Measurements from ENCODE around the gene ITGA7.

The ITGA7 gene

DNA sequence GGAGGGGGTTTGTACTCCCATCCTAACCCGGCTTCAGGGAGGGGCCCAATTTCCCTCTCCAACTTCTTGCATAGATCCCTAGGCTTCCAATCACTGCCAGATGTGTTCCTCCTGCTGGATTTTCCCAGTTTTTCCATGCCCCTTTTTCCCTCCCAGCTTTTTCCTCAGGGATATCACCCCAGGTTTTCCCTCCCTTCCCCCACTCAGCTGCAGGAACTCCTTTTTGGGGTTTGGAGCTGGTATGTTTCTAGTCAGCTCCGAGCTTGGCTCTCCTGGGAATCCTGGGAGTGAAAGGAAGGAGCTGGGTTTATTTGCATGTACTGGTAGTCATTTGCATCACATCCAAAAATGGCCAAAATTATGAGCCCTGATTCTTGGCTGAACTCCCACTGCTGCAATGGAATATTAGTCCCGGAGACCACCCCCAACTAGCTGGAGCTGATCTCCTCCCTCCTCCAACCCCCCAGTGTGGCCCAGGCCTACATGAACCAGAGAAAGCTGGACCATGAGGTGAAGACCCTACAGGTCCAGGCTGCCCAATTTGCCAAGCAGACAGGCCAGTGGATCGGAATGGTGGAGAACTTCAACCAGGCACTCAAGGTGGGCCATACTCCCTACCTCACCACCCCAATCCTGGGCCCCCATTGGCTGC, 11.0 kb upstream of the ITGA7 start:
- H3K4me3 ChIP-seq (ENCODE audit: low read depth, low read length), result no peak overlapping the region

DNA sequence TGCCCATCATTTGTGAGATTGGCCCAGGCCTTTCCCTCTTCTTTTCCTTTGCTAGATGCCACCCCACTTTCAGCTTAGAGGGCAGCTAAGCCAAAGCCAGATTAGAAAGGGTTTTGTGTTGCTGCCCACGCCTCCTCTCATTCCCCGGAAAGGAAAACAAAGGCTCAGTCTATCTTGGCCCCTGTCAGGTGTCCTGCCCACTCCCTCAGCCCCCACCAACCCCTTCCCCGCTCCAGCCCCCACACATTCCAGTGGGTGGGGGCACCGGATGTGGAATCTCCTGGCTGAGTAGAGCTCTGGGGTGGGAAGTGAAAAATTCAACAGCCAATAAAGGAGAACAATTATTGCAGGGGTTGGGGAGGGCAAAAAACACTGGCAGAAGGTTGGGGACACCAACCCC, 10.3 kb upstream of the ITGA7 start:
- H3K4me3 ChIP-seq (ENCODE audit: low read depth, low read length), result no peak overlapping the region

DNA sequence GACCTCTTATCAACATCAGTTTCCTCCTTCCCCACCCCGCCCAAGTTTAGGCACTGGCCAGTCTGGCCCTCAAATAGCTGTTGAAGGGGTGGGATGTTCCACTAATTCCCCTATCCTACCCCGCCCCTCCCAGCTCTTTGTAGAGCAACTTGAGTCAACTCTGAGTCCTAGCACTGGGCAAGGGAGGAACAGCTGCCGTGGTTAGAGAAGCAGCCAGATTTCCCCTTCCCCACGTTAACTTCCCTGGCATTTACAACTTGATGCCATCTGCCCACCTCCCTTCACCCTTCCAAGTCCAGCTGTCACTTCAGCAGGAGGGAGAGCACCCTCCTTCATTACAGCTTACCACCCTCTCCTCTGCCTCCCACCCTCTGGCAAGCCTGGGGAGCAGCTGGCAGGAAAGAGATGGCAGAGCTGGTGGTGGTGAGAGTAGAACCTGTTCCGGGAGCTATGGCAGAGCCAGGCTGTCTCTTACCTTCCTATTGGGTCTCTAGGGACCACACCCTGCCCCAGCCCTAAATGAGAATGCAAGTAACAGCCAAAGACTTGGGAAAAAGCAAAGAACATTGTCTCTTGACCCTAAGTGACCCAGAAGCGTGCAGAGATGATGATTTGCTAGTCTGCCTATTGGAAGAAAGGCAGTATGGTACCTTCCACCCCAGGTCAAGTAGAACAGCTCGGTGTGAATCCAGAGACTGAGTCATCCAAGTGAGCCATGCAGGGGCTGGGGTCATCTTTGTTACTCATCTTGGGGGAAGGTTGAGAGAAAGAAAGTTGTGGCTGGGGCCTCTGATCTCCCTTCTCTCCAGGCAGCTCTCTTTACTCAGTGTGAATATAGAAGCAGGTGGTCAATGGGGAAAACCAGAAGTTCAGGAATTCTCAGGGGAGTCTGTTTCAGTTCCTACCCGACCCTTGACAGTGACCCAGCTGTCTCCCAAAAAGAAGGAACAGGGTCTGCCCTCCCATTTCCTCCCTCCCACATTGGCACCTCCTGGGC, 9.6 kb upstream of the ITGA7 start:
- peak overlapping the region; percentile 74 for H3K4me3 ChIP-seq (ENCODE audit: low read depth, low read length)

DNA sequence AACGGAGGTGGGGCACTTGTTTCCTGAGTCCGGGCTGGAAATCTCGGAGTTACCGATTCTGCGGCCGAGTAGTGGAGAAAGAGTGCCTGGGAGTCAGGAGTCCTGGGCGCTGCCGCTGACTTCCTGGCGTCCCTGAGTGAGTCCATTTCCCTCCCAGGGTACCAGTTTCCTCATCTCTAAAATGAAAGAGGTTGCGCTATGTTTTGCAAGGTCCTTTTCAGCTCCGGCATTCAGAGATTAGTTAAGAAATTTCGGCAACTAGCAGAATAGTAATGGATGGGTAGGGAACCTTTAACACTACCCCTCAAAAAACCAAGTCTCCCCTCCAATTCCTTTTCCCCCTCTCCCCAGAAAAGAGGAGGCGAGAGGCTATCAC, 8.9 kb upstream of the ITGA7 start:
- peak overlapping the region; percentile 74 for H3K4me3 ChIP-seq (ENCODE audit: low read depth, low read length)

DNA sequence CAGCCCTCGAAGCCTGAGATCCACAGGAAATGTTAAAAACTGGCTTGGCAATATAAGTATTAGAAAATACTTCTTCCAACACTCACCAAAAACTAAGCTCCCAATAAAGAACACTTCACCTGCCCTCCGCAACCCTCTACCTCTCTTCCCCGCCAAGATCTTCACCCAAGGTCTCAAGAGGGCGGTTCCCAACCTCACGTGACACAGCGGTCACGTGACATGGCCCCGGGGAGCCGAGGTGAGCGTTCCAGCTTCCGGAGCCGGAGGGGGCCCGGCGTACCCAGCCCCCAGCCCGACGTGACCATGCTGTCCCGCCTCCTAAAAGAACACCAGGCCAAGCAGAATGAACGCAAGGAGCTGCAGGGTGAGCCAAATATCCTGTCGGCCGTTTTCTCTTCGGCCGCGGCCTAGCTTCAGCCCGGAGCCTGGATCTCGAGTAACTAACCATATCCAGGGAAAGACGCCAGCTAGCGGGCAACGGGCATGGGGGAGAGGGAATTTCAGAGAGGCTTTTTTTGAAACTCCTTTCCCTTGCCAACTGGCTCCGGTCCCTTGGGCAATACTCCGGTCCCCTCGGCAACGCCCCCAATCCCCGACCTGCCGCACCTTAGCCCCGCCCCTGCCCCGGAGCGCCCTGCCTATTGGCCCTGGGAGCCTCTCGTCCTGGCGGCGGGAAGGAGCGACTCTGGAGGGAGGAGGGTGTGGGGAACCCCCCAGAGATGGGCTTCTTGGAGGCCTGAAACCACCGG, 8.3 kb upstream of the ITGA7 start, which contains the start of gene BLOC1S1:
TSS of gene BLOC1S1 (plus strand) at position 214 of the 749 bp plus-strand sequence. CDS start at position 220, 6 bp downstream.
- peak within 1 kb of the TSS; percentile 74 for H3K4me3 ChIP-seq (ENCODE audit: low read depth, low read length)

DNA sequence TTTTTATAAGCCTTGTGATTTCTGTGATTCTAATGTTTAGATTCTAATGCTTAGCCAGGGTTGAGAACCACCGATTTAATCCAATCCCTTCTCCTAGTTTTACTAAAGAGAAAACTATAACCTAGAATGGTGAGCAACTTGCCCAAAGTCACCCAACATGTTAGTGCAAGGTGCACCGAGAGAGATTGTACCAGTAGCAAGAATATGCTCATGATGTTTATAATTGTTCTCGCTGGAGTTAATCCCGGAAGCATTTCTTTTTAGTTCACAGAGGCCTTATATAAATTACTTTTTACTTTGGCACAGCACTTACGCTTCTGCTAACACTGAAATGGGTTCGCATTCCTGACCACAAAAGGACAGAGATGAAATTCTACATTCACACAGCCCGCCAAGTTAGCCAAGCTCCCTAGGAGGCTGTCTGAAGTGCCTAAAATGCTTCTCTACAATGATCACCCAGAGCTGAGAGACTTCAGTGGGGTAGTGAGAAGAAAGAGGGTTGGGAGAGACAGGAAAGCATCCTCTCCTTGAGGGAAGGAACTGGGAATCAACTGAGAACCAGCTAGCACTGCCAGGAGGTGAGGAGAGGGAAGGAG, 7.6 kb upstream of the ITGA7 start:
- peak overlapping the region; percentile 74 for H3K4me3 ChIP-seq (ENCODE audit: low read depth, low read length)

DNA sequence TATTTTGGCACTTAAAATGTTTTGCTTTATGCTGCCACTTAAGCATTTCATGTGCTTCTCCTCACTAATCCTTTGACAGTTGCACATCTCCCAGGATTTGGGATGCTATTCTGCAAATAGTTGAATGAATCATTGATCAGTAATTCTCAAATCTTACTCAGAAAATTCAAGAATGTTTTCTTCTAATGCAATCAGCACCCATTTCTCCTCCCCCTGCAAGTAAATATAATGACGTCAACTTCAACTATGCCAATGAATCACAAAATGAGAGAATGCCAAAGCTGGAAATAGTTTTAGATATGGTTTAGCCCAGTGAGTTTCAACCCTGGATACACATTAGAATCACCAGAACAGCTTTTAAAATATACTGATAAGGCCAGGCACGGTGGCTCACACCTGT, 6.0 kb upstream of the ITGA7 start:
- no peak overlapping the region for H3K4me3 ChIP-seq (ENCODE audit: low read depth, low read length)

DNA sequence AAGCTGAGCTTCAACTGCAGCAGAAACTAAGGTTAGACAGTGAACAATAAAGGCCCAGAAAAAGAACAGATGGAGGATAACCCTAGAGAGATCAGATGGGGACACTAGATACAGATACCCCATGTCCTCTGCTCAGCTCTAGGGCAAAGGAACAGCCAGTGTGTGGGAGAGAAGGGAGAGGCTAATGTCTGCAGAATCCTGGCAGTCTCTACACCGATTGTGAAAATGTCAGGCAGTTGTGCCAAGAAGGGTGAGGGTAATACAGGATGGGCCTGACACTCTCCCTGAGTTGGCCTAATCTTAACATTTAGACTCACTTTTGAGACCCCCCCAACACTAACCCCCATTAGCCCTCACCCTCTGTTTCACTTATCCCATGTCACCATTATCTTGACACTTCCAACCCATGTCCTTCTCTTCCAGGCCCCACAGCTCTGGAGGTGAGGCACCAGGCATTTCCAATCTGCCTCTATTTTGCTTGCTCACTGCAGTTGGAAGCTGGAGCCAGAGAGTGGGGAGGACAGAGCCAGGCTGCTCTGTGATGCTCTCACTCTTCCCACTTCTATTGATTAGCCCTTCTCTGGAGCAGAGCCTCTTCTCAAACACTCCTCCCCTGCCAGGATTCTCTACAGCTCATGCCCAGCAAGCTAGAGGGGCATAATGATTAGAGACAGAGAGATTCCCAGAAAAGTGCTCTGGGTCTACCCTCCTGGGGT, 5.2 kb upstream of the ITGA7 start:
- no peak overlapping the region for H3K4me3 ChIP-seq (ENCODE audit: low read depth, low read length)

DNA sequence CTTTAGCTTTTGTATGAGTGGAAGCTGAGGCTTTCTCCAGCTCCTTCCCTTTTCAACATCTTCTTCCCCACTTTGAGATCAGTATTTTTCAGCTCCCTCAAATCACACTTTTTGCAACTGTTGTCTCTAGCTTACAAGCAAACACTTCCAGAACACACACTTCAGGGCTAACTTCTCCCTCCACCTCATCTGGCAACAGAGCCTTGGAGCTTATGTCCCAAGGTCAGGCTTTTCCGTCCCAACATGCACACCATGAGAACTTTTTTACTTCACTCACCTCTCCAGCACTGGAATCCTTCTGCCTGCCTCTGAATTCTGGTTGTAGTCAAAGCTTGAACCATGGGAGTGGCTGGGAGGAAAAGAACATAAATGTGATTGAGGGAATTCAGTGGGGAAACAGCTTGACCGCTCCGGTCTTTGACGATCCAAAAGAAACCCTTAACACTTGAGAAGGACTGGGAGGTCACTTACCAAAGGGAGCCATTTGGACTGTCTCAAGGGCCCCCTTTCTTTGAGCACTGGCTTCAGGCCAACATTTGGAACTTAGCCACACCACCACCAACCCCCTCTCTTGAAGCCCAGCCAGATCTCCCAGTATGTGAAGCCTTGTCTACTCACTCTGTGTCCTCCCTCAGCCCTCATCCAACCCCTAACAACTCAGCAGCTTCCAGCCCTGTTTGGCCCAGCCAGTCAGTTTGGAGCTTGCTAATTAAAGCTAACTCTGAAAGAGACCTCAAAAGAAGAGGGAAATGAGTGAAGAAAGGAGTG, 4.3 kb upstream of the ITGA7 start:
- H3K4me3 ChIP-seq (ENCODE audit: low read depth, low read length), result no peak overlapping the region

DNA sequence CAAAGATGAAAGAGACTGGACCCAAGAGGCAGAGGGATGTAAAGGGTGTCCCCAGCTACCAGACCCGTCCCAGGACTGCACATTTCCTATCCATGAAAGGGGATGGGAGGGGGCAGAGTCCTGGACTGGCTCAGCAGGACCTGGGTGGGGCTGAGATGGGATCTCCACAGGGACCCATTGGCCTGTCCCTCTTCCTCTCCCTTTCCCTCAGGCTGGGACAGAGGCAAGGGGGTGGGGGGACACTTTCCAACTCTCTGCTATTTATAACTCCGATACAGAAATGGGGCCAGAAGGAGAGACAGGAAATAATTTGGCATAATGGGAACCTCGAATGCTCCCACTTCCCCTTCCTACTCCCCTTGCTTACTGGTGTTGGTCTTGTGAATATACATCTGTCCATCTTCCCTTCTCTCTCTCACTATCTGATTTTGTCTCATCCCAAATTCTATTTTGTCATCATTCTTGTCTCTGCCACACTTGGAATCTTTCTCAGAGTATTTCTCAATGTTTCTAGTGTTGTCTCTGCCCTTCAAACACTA, 1.1 kb upstream of the ITGA7 start:
- H3K4me3 ChIP-seq (ENCODE audit: low read depth, low read length), result peak overlapping the region; percentile 71

DNA sequence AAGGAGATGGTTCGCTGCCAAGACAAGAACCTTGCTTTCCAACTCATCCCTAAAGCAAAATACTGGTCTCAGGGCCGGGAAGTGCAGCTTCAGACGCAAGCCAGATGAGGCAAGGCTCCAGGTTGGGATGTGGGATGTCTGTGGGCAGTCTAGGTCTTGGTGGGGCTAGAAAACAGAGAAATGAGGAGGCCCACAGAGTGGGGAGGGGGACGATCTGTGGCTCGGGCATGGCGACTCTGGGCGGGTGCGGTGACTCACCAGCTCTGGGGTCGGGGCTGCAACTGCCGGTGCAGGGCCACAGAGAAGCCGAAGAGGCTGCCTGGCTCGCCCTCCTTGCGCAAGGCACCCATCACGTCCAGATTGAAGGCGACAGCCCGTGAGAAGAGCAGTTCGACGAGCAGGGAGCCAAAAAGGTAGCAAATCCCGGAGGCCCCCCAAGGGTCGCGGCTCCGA, 459 bp downstream of the ITGA7 start:
- peak overlapping the region; percentile 90 for H3K4me3 ChIP-seq (ENCODE audit: low read depth, low read length)

DNA sequence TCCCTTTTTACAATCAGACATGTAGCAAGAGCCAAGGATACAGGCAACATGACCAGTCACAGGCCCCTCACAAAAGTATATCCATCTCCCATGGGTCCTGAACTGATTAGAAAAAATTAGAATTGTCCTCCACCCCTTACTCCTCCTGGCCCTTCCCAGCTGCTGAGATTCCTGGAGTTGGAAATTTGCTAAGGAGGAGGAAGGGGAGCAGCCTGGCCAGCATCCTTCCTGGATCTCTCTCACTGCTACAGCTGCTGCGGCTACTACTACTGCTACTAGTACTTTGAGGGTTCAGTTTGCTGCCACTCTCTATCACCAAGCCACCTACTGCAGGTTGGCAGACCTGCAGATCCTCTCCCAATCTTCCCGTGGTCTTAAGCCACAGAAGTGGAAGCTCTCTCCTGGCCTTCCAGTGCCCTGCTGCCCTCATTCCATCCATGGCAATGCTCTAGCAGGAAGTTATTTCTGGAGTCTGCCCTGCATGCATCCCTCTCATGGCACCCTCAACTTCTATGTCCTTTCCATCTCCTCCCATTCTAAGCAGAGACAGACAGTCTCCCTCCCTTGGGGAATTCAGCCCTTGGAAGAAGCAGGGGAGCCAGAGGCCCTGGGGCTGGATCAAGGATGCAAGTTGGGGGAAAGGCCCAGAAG, 1.0 kb downstream of the ITGA7 start:
- H3K4me3 ChIP-seq (ENCODE audit: low read depth, low read length), result peak overlapping the region; percentile 90

DNA sequence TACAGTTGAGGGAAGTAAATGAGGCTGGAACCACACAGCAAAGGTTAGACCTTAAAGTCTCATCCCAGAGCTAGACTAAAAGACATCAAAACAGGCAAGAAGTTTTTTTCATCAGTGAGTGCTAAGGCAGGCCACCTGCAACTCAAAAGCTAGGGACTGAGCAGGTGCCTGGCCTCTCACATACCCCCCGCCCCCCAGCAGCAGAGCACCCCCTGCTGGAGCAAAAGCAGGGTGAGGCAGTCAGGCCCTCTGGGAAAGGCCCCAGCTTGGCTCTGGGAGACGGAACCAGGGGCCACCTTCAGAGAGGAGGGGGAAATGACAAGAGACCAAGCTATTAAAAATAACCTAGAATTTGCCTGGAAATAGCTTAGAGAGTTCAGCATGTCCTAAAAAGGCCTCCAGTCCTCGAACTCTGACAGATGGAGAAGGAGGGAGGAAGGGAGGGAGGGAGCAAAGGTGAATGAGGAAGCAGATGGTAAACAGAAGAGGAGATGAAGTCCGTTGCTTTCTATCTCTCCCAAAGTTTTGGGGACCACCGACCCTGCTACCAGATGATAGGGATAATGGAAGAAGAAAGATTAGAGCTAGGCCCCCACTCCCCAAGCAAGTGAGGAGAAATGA, 1.8 kb downstream of the ITGA7 start:
- no peak overlapping the region for H3K4me3 ChIP-seq (ENCODE audit: low read depth, low read length)

DNA sequence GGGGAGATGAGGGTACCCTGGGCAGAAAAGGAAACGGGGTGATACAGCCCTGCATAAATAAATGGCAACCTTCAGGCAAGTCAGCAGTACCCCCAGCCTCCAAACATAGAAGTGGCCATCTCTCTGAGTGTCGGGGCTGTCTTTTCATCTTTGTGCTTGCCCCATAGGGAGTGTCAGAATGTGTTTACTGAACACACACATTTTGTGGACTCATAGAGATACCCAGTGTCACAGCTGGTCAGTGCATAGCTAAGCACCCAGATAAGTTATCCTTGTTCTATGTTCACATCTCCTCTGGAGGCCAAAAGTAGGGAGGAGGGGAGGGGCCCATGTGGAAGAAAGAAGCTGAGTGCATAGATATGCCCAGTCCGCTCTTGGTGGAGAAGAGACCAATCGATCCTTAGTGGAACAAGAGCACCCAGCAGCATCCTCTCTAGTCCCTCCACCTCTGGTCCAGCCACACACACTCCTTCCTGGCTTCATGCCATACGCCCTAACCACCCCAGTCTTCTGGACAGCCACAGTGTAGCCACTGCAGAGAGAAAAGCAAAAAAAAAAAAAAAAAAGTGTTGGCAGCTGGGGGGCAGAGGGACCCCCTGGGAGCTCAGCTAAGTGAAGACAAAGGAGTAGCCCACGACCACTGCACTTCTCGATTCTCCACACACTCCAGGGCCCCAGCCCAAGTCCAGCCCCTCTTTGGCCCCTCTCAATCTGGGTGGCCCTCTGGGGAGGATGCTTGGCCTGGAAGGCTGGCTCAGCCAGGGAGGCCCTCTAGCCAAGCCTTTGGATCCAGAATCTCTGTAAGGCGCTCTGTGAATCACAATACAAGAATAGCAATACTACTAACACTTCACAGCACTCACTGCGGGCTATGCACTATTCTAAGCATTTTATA, 2.6 kb downstream of the ITGA7 start:
- H3K4me3 ChIP-seq (ENCODE audit: low read depth, low read length), result no peak overlapping the region

DNA sequence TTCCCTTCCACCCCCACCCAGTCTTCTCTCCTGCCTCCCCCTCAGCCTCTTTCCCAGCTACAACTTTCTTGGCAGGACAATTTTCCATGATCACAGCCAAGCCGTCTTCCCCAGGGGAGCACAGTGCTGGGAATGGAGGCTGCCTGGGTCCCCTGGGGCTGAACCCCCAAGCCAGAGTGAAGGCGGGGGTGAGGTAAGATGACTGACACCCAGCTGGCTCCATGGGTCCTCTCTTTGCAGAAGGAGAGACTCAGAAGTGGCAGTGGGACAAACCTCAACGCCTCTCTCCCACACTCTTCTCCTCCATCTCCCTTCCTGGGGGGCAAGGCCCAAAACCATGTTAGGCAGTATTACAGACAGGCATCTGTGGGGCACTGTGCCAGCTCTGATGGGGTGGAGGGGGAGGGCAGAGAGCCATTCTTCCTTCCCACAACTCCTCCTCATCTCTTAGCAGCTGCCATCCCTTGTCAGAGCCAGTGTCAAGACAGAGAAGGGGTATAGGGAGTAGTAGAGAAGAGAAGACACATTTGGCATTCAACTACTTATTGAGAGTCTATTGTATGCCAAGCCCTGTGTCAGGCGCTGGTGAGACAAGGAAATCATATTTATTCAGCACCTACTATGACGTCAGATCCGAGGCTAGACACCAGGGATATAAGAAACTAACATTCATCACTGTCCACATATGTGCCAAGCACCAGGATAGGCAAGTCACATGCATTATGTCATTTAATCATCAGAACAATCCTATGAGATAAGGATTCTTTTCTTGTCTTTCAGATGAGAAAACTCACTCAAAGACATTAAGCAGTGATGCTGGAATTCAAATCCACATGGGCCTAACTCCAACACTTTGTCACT, 3.6 kb downstream of the ITGA7 start:
- H3K4me3 ChIP-seq (ENCODE audit: low read depth, low read length), result no peak overlapping the region

DNA sequence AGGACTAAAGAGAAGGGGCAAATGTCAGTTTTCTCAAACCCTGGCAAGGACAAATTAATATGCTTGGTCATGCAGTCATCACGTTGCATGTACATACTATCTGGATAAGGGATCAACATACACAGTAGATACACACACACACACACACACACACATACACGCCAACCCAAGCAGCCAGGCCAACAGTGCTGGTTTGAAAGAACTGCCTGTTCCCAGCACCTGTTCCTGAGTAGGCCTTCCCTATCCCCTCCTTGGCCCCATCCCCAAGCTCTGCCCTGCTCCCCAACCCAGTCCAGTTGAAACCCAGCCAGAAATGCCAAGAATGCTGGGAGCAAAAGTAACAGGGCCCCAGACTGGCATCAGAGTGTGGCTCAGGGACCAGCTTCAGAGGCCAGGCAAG, 4.4 kb downstream of the ITGA7 start:
- H3K4me3 ChIP-seq (ENCODE audit: low read depth, low read length), result no peak overlapping the region
